ENCODE results near the gene NBDY. TPM values are rescaled to one million over a fixed set of nuclear protein-coding genes. Genes with fewer than 3 reads are reported as not detected.

NBDY gene, protein sequence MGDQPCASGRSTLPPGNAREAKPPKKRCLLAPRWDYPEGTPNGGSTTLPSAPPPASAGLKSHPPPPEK
- 2.7 and 4.2 TPM in 2 replicates for total RNA-seq

DNA sequence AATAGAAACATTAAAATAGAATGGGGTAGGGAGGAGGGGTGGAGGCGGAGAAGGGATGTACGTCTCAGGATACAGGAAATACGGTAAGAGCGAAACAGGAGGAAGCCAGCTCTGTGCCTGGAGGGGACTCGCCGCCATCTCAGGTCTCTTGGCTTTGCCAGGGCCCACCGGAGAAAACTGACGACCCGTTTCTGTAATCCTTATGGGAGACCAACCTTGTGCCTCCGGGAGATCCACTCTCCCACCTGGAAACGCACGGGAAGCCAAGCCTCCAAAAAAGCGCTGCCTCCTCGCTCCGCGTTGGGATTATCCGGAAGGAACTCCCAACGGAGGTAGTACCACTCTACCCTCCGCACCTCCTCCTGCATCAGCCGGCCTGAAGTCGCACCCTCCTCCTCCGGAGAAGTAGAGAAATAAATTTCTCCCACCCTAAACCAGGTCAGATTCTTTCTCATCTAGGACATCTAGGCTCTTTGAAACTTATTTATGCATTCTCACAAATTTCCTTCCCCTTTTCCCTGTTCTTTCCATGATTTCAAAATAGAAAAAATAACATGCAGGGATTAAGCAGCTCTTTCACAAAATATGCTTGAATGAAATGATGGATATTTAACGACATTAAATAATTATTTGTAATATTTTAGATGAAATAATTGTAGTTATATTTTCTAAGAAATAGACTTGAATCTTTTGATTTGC lies at the start of gene NBDY:
Gene NBDY (plus strand): TSS at position 92 of the 699 bp plus-strand sequence. CDS start 111 bp downstream, at position 203.

Other genes with a start within 250 kb of the NBDY start
- 9.1 and 9.3 TPM in 2 replicates for gene UBQLN2, start 165.6 kb upstream of the NBDY start, total RNA-seq

Measured in uterine smooth muscle cell (primary cell).